H9 (cell line): ENCODE results near the gene PLEKHA8. TPM values are rescaled to one million over a fixed set of nuclear protein-coding genes. Genes with fewer than 3 reads are reported as not detected.

Source experiments
- DNase-seq: peaks from one replicate; pipeline ENCODE4 v3.0.0-alpha.2; 2017
- H2AFZ ChIP-seq: one replicate; pipeline ENCODE4 v1.6.1; 2013; ENCODE audit warnings: mild to moderate bottlenecking, low read length, control low read depth, moderate library complexity
- H2AK5ac ChIP-seq: 2 replicates; pipeline ENCODE4 v1.6.1; 2013; ENCODE audit warnings: low read length, control low read depth, mixed read lengths; ENCODE audit not compliant: insufficient read length
- H2BK120ac ChIP-seq: one replicate; pipeline ENCODE4 v1.6.1; 2013; ENCODE audit warnings: low read depth, mild to moderate bottlenecking, low read length, control low read depth, inconsistent platforms; ENCODE audit not compliant: poor library complexity, severe bottlenecking
- H2BK12ac ChIP-seq: 2 replicates; pipeline ENCODE4 v1.6.1; 2013; ENCODE audit warnings: low read length, control low read depth, mixed read lengths, low read depth; ENCODE audit not compliant: insufficient read length
- H2BK15ac ChIP-seq: 2 replicates; pipeline ENCODE4 v1.6.1; 2013; ENCODE audit warnings: low read depth, low read length, control low read depth
- H2BK20ac ChIP-seq: one replicate; pipeline ENCODE4 v1.6.1; 2013; ENCODE audit warnings: low read depth, mild to moderate bottlenecking, low read length, control low read depth, inconsistent platforms; ENCODE audit not compliant: poor library complexity, severe bottlenecking
- H2BK5ac ChIP-seq: 2 replicates; pipeline ENCODE4 v1.6.1; 2013; ENCODE audit warnings: low read length, control low read depth, mixed read lengths; ENCODE audit not compliant: insufficient read length
- H3K14ac ChIP-seq: 2 replicates; pipeline ENCODE4 v1.6.1; 2013; ENCODE audit warnings: low read length, control low read depth; ENCODE audit not compliant: insufficient read depth
- H3K18ac ChIP-seq: 2 replicates; pipeline ENCODE4 v1.6.1; 2013; ENCODE audit warnings: low read depth, mild to moderate bottlenecking, mixed read lengths, low read length, control low read depth; ENCODE audit not compliant: insufficient read length
- H3K23ac ChIP-seq: 2 replicates; pipeline ENCODE4 v1.6.1; 2013; ENCODE audit warnings: low read length, control low read depth, mixed read lengths, low read depth; ENCODE audit not compliant: insufficient read length
- H3K23me2 ChIP-seq: 2 replicates; pipeline ENCODE4 v1.6.1; 2013; ENCODE audit warnings: low read depth, mild to moderate bottlenecking, mixed read lengths, low read length, control low read depth; ENCODE audit not compliant: insufficient read length, poor library complexity, severe bottlenecking
- H3K27ac ChIP-seq: 2 replicates; pipeline ENCODE4 v1.5.1; 2013; ENCODE audit warnings: low read length, control low read depth, mixed read lengths, low read depth; ENCODE audit not compliant: insufficient read length
- H3K27me3 ChIP-seq: 2 replicates; pipeline ENCODE4 v1.6.1; 2013; ENCODE audit warnings: low read length, control low read depth, inconsistent platforms; ENCODE audit not compliant: insufficient read depth
- H3K4ac ChIP-seq: 2 replicates; pipeline ENCODE4 v1.6.1; 2013; ENCODE audit warnings: low read depth, mild to moderate bottlenecking, control low read depth, inconsistent platforms, low read length, moderate library complexity
- H3K4me1 ChIP-seq: 2 replicates; pipeline ENCODE4 v1.6.1; 2013; ENCODE audit warnings: low read length, control low read depth, inconsistent platforms; ENCODE audit not compliant: insufficient read depth
- H3K4me2 ChIP-seq: 2 replicates; pipeline ENCODE4 v1.6.1; 2013; ENCODE audit warnings: low read length, control low read depth, mixed read lengths; ENCODE audit not compliant: insufficient read length, insufficient read depth
- H3K56ac ChIP-seq: 2 replicates; pipeline ENCODE4 v1.6.1; 2013; ENCODE audit warnings: low read depth, mild to moderate bottlenecking, mixed read lengths, low read length, control low read depth; ENCODE audit not compliant: insufficient read length
- H3K79me1 ChIP-seq: 2 replicates; pipeline ENCODE4 v1.6.1; 2013; ENCODE audit warnings: low read depth, mild to moderate bottlenecking, moderate library complexity, low read length, control low read depth, inconsistent platforms; ENCODE audit not compliant: insufficient read depth, poor library complexity, severe bottlenecking
- H3K79me2 ChIP-seq: 2 replicates; pipeline ENCODE4 v1.6.1; 2013; ENCODE audit warnings: low read length, control low read depth, inconsistent platforms; ENCODE audit not compliant: insufficient read depth
- H3K9ac ChIP-seq: 2 replicates; pipeline ENCODE4 v1.6.1; 2013; ENCODE audit warnings: low read length, control low read depth, mixed read lengths; ENCODE audit not compliant: insufficient read length; ENCODE audit errors: extremely low read depth
- H3K9me3 ChIP-seq: one replicate; pipeline ENCODE4 v1.6.1; 2013; ENCODE audit warnings: low read depth, low read length, inconsistent platforms; ENCODE audit not compliant: control insufficient read depth
- H3T11ph ChIP-seq: one replicate; pipeline ENCODE4 v1.6.1; 2013; ENCODE audit warnings: mild to moderate bottlenecking, low read length, control low read depth, inconsistent platforms
- H4K20me1 ChIP-seq: one replicate; pipeline ENCODE4 v1.6.1; 2013; ENCODE audit not compliant: control insufficient read depth, insufficient read length, insufficient read depth
- H4K5ac ChIP-seq: 2 replicates; pipeline ENCODE4 v1.6.1; 2013; ENCODE audit warnings: low read depth, mild to moderate bottlenecking, mixed read lengths, low read length, control low read depth; ENCODE audit not compliant: insufficient read length
- H4K8ac ChIP-seq: replicated peaks from 2 replicates; pipeline ENCODE4 v1.6.1; 2013; ENCODE audit warnings: low read length, control low read depth, mixed read lengths, low read depth; ENCODE audit not compliant: insufficient read length
- H4K91ac ChIP-seq: 2 replicates; pipeline ENCODE4 v1.6.1; 2013; ENCODE audit warnings: low read depth, mild to moderate bottlenecking, moderate library complexity, mixed read lengths, low read length, control low read depth; ENCODE audit not compliant: insufficient read length
- H3K27ac Mint-ChIP-seq, 3 experiments: 2 replicates in 2 of 3; 3 replicates in 1 of 3; pipeline ENCODE4 v1.8.0; 2020 to 2021; ENCODE audit warnings: mixed read lengths in 3 of 3, mild to moderate bottlenecking in 1 of 3, moderate library complexity in 1 of 3
- H3K27me3 Mint-ChIP-seq: 2 replicates; pipeline ENCODE4 v1.8.0; 2021; ENCODE audit warnings: low read depth, mild to moderate bottlenecking, moderate library complexity, mixed read lengths
- H3K36me3 Mint-ChIP-seq, 3 experiments: 2 replicates in 2 of 3; 3 replicates in 1 of 3; pipeline ENCODE4 v1.8.0; 2020 to 2021; ENCODE audit warnings: low read depth in 3 of 3, mixed read lengths in 3 of 3; ENCODE audit not compliant: insufficient read depth in 1 of 3
- H3K4me1 Mint-ChIP-seq, 2 experiments: 2 replicates each; pipeline ENCODE4 v1.8.0; 2020; ENCODE audit warnings: mixed read lengths in 2 of 2
- H3K4me3 Mint-ChIP-seq, 2 experiments: 2 replicates in 1 of 2; 3 replicates in 1 of 2; pipeline ENCODE4 v1.8.0; 2020 to 2021; ENCODE audit warnings: mild to moderate bottlenecking in 2 of 2, mixed read lengths in 2 of 2, moderate library complexity in 1 of 2
- H3K9me3 Mint-ChIP-seq, 2 experiments: 2 replicates in 1 of 2; 3 replicates in 1 of 2; pipeline ENCODE4 v1.8.0; 2020; ENCODE audit warnings: mild to moderate bottlenecking in 2 of 2, mixed read lengths in 2 of 2, moderate library complexity in 1 of 2
- WGBS: extraction: QIAGEN DNeasy Blood & Tissue Kit; methylation state at CpG from one replicate; pipeline ENCODE4 v1.1.7; 2013; ENCODE audit warnings: missing lambda C conversion rate, low lambda C conversion rate, mixed read lengths; ENCODE audit not compliant: insufficient read length; ENCODE audit errors: extremely low coverage; 5-methylcytosine and 5-hydroxymethylcytosine counted together
- total RNA-seq: library from RNA; stranded (reverse); gene quantifications from 2 replicates; pipeline ENCODE4 v1.2.1, GENCODE V29; 2021
- TF ChIP-seq, protein P1 (sequence below): fragments of 200-600 bp; sonication (generic); conservative IDR thresholded peaks from 3 replicates; pipeline ENCODE4 v1.8.0; 2021; ENCODE audit warnings: antibody characterized with exemption, mild to moderate bottlenecking

PLEKHA8 gene
- total RNA-seq, 1 experiment from 2014 or later: 37.0 TPM

- no peak for DNase-seq
- WGBS: no CpG with 5 or more reads among the region's 7 CpGs
- Histone ChIP-seq H3K79me2 (no peaks in the 10 kb centered on the region), H3K27me3 (no peaks in the 10 kb centered on the region), H3K9ac (no peak overlapping the region), H2AK5ac (no peak overlapping the region), H3K18ac (no peak overlapping the region), H3K4ac (no peak overlapping the region), H2BK120ac (no peak overlapping the region), H3K27ac (no peak overlapping the region), H3K4me1 (no peaks in the 10 kb centered on the region), H2BK20ac (no peak overlapping the region), H3T11ph (no peak overlapping the region), H3K9me3 (no peaks in the 10 kb centered on the region), H4K91ac (no peak overlapping the region), H2AFZ (no peak overlapping the region), H2BK15ac (no peak overlapping the region), H3K4me2 (no peak overlapping the region), H3K79me1 (no peaks in the 10 kb centered on the region), H2BK5ac (no peak overlapping the region), H2BK12ac (no peak overlapping the region), H3K23ac (no peak overlapping the region), H3K14ac (no peak overlapping the region), H4K20me1 (no peaks in the 10 kb centered on the region), H4K5ac (no peak overlapping the region), H4K8ac (no peak overlapping the region), H3K56ac (no peak overlapping the region), H3K23me2 (no peaks in the 10 kb centered on the region)
- TF ChIP-seq, protein P1, sequence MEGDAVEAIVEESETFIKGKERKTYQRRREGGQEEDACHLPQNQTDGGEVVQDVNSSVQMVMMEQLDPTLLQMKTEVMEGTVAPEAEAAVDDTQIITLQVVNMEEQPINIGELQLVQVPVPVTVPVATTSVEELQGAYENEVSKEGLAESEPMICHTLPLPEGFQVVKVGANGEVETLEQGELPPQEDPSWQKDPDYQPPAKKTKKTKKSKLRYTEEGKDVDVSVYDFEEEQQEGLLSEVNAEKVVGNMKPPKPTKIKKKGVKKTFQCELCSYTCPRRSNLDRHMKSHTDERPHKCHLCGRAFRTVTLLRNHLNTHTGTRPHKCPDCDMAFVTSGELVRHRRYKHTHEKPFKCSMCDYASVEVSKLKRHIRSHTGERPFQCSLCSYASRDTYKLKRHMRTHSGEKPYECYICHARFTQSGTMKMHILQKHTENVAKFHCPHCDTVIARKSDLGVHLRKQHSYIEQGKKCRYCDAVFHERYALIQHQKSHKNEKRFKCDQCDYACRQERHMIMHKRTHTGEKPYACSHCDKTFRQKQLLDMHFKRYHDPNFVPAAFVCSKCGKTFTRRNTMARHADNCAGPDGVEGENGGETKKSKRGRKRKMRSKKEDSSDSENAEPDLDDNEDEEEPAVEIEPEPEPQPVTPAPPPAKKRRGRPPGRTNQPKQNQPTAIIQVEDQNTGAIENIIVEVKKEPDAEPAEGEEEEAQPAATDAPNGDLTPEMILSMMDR: no peak
- Mint-ChIP-seq H3K4me3 (no peak overlapping the region), H3K9me3 (no peaks in the 10 kb centered on the region), H3K4me1 (peaks cover 4 to 8% of the 10 kb centered on the region in 2 experiments; a peak in 3 of 4 replicates), H3K27me3 (no peaks in the 10 kb centered on the region), H3K27ac (no peak overlapping the region), H3K36me3 (peaks cover 0 to 2% (median 0%) of the 10 kb centered on the region in 3 experiments; a peak in 1 of 7 replicates)
Measured at GRCh38 chr7:30150711-30151110, 122.5 kb downstream of the PLEKHA8 start.
